NCI-H526 treated with DMSO at 0.1 percent for 48 hours (cell line): ENCODE data around the gene CALN1.

Source experiments
- DNase-seq: peaks from one replicate; lab custom pipeline; 2025; lab: John Stamatoyannopoulos, UW

Gene CALN1

DNA sequence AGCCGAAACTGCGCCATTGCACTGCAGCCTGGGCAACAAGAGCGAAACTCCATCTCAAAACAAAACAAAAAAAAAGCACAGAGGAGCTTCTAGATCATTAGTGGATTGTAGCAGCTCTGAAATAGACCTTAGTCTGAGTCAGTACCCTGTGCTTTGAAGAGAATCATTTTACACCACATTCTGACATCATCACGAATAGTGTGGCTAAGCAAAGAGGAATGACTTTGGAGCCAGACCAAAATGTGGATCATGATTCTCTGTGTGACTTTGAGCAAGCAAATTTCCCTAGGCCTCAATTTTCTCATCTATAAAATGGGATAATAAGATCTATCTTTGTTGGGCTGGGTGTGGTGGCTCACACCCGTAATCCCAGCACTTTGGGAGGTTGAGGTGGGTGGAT is 618.9 kb downstream of the CALN1 start:
- DNase-seq: no peak

DNA sequence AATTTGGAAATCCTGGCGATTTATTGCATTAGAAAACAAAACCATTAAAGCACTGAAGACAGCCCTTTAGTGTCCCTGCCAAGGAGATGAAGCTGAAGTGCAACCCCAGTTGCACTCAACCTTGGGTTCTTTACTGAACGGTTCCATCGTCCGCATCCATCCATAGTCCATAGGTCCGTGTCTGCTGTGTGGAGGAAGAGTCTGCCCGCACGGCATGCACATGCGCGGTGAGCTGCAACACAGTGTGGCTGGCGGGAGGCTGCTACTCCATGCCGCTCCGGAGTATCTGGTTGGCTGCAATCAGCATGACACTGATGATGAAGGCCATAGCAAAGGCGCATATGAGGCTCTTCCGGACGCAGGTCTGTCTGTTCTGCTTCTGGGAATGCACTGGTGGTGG is 624.6 kb downstream of the CALN1 start:
- DNase-seq: no peak

DNA sequence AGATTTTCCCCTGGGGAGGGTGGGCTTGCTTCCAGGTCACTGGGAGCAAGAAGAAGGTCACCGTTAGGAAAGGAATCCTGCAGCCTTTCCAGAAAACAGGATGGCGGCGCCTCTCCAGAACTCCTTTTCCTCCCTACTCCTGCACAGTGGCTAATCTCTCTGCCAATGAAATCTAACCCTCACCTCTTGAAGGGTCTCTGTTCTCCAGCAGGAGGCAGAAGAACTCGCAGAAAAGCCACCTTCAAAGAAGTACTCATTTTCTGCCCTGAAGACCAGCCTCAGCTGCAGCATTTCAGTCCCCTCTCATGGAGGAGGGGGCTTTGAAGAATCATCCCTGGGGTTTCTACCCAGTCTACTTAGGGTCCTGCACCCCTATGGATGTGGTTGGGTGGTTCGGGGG is 626.9 kb downstream of the CALN1 start:
- no peak for DNase-seq

DNA sequence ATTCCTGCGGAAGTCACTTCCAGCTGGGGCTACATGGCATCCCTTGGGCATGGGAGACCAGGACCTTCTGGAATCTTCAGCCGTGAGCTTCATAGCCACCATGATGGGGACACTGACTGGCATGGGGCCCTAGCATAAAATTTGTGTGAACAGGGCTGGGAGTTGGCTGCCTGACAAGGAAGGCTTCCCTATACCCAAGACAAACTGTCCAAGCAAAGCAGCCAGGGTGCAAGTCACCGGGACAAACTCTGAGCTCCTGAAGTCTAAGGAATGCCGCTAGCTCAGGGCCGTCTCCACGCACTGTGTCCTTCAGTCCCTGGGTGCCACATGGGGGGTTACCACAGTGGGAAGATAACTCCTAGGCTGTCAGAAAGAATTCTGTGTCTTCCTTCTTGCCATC is 627.4 kb downstream of the CALN1 start:
- DNase-seq: no peak

DNA sequence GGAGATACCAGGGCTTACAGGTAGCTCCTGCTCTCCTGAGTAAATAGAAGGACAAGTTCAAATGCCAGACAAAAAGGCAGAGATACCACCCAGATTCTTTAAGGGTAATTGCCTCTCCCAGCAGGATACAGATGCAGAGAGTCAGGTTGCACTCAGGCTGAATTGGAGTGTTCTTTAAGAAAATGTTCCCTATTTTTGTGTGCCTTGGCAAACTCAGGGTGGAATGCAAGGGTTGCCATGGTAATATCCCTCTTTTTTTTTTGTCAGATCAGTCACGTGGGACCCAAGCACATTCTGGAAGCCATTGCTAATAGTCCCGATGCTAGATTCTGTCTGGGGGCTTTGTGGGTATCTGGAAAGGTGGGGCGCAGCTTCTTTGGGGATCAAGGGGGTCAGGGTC is 628.0 kb downstream of the CALN1 start:
- DNase-seq: no peak

DNA sequence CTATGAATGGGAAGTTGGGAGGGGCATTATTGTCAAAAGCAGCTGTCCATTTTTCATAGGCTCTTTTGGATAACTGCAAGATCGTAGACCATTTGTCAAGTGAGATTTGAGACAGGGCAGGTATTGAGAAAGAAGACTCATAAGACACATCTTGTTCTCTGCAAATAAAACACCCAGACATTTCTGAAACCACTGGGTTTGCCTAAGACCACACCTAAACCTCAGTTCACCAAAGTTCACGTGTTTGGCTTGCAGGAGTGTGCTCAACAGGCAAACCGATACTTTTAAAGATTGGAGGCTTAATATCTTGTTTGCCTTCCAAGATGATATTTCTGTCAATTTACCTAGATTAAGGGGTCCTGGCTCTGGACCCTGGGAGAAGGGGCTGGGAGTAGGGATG is 628.4 kb downstream of the CALN1 start:
- DNase-seq: no peak

DNA sequence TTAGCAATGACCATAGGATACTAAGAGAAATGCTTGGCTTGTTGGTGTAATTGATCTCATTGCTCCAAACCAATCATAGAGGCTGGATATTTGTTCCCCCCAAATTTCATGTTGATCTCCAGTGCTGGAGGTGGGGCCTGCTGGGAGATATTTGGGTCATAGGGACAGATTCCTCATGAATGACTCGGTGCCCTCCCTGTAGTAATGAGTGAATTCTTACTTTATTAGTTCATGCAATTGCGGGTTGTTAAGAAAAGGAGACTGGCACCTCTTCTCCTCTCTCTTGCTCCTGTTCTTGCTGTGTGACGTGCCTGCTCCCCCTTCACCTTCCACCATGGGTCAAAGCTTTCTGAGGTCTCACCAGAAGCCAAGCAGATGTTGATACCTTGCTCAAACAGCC is 630.1 kb downstream of the CALN1 start:
- no peak for DNase-seq

DNA sequence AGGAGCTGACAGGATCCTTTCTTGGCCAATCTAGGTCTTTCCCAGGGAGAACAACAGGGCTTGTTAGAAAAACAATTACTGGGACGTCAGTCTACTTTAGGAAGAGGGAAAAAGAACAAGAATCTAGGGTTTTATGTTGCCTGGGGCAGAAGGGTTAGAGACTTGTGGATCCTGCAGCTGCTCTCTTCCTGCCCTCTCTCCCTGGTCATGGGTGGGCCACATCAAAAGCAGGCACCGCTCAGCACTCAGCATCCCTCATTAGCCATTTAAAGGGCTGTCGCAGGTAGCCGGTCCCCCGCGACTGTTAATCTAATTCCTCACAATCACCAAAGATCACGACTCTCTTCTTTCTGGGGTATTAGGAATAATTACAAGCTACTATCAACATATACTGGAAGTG is 631.9 kb downstream of the CALN1 start:
- DNase-seq: no peak

DNA sequence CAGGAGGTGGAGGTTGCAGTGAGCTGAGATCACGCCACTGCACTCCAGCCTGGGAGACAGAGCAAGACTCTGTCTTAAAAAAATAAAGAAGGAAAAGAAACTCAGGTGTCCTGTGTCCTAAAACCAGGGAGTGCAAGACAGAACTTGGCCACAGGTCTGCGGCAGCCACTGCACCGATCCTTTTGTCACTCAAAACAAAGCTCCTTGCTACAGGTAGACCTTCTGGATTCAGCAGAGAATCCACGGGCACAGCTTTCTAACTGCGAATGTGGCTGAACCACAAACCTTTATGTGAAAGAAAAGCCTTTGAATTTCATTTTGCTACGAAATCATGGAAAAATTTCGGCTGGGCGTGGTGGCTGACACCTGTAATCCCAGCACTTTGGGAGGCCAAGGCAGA is 634.9 kb downstream of the CALN1 start:
- no peak for DNase-seq

DNA sequence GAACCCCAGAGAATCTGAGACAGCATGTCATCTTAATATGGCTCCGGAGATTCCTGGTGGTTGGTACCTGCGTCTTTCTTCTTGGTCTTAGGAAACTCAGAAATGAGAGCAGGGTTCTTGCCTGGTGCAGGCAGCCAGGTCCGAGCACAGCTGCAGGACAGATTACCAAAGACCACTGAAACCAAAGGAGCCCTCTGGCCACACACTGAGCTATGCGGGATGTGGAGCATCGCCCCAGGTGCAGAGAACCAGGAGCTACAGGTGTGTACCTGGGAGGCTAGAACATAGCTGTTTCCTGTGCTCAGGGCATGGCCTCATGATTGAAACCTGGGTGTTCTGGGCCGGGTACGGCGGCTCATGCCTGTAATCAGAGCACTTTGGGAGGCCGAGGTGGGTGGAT is 635.4 kb downstream of the CALN1 start:
- DNase-seq: no peak

DNA sequence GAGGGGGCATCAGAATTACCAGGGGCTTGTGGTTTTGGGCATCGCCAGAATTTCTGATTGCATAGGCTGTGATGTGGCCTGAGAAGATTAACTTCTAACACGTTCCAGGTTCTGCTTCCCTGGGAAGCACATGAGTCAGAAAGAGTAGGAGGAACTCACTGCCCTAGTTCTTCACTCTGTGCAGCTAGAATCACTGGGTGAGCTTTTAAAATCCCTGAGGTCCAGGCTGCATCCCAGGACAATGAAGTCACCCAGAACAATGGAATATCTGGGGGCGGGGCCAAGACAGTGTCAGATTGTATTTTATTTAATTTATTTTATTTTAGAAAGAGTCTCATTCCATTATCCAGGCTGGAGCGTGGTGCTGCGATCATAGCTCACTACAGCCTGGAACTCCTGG is 636.5 kb downstream of the CALN1 start:
- no peak for DNase-seq

DNA sequence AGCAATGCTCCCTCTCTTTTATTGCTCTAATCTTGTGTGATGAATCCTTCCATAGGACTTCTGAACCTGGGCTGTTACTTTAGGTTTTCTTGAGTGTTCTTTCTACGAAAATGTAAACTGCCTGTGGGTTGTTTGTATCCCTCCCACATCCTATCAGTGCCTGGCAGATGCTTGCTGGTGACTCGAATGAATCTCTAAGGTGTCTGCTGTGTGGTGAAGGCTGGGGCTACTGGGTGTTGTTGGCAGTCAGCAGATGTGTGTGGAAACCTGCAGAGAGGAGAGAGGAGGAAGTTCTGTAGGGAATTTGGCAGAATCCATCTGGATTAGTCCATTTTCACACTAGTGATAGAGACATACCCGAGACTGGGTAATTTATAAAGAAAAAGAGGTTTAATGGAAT is 639.4 kb downstream of the CALN1 start:
- no peak for DNase-seq

DNA sequence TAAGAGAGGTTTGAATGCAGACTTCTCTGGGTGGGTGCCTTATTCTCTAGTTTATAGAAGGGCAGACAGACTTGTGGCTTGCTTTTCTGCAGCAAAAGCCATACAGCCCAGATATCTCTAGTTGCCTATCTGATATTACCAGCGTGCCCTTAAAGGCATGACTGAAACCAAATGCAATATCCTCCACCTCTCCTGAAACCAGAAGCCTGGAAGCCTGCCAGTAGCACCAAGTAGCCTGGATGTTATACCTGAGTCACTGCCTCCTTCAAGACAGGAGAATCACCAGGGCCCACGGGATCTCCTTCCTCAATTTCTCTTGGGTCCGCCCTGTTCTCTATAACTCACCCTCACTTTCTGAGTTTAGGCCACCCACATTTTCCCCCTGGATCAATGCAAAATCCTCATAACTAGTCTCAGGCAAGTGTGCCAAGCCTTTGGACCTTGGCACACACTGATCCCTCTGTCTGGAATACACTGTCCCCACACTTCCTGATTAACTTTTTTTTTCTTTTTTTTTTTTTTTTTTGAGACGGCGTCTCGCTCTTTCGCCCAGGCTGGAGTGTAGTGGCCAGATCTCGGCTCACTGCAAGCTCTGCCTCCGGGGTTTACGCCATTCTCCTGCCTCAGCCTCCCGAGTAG is 641.8 kb downstream of the CALN1 start:
- no peak for DNase-seq

DNA sequence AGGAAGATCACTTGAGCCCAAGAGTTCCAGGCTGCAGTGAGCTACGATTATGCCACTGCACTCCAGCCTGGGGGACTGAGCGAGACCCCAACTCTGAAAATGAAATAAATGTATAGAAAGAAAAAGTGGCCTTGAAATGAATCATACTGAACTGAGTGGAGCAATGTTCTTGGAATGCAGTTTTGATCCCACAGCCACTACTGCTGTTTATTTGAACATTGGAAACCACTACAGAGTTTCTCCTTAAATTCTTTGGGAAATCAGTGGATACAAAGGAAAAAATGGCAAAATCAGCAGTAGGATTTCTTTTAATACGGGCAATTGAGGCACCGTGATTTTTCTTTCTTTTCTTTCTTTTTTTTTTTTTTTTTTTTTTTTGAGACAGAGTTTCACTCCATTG is 642.8 kb downstream of the CALN1 start:
- DNase-seq: no peak

DNA sequence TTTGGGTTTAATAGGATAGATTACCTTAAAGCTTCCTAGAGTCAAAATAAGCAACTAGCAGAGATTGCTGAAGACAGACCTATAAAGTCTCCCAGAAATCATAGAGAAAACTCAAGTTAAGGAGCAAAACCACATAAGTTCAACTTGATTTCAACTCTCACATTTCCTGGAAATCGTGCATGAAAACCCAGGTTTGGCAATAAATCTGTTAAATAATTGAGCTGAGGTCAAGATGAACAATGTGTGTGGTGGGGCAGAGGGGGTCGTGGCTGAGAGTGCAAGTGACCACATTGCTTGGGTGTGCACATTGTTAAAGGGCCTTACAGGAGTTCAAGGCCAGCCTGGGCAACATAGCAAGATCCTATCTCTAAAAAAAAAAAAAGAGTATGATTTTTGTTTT is 643.7 kb downstream of the CALN1 start:
- no peak for DNase-seq

DNA sequence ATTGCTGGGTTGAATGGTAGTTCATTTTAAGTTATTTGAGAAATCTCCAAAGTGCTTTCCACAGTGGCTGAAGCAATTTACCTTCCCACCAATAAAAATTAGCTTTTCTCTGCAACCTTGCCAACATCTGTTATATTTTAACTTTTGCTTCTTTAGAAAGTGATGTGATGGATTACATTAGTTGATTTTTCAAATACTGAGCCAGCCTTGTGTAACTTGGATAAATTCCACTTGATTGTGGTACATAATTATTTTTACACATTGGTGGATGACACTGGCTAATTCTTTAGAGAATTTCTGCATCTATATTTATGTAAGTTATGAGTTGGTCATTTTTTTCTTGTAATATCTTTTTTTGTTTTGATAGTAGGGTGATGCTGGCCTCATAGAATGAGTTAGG is 646.1 kb downstream of the CALN1 start:
- no peak for DNase-seq

DNA sequence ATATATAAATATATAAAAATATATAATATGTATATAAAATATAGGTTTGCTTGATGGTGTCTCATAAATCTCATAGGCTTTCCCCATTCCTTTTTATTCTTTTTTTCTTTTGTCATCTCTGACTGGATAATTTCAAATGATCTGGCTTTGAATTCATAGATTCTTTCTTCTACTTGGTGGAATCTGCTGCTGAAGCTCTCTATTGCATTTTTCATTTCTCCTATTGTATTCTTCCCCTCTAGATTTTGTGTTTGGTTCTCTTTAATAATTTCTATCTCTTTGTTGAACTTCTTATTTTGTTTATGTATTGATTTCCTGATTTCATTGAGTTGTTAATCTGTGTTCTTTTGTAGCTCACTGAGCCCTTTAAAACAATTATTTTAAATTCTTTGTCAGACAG is 650.8 kb downstream of the CALN1 start:
- DNase-seq: no peak

DNA sequence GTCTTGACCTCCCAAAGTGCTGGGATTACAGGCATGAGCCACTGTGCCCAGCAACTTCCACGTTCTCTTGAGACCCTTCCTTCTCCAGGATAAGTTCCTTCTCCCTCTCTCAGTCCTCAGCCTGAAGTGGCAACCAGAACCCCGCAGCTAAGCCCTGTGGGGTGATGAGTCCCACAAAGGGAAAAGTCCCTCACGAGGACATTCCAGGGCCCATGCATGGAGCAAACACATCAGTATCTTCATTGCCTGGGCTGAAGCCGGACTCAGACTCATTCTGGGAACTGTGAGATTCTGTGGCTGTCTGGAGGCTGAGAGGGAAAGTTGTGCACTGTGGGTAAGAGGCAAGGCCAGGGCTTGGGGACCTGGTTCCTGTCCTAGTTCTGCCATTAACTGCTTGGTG is 657.3 kb downstream of the CALN1 start:
- DNase-seq: no peak

DNA sequence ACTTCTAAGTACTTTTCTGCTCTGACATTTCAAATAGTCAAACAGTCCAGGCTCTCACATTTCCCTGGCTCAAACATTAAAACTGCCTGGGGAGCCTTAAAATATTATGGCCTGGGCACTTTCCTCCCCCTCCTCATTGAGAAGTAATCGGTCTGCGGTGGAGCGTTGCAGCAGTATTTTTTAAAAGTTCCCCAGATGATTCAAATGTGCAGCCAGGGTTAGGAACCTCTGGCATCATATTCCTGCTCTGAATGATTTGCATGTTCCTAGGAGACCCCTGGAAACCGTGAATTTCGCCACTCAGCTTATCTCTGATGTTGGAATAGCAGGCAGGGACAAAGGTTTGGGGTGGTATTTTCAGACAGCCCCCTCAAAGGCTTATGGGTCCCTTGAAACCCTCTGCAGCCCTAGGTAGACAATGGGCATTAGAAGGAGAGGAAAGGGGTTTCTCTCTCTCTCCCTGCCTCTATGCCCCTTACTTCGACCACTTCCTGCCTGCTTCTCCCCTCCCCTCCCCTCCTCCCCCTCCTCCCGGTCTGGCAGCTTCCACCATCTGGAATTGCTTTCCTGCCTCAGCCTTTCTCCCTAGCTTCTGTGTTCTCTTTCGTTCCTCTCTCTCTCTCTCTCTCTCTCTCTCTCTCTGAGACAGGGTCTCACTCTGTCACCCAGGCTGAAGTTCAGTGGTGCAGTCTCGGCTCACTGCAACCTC is 658.0 kb downstream of the CALN1 start:
- DNase-seq: no peak

DNA sequence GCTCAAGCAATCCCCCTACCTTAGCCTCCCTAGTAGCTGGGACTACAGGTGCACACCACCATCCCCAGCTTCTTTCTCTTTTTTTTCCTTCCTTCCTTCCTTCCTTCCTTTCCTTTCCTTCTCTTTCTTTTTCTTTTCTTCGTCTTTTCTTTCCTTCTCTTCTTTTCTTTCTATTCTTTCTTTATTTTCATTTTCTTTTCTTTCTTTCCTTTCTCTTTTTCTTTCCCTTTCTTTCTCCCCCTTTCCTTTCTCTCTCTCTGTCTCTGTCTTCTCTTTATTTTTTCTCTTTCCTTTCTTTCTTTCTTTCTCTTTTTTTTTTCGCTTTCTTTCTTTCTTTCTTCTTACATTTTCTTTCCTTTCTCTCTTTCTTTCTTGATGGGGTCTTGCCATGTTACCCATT is 658.9 kb downstream of the CALN1 start:
- DNase-seq: no peak

DNA sequence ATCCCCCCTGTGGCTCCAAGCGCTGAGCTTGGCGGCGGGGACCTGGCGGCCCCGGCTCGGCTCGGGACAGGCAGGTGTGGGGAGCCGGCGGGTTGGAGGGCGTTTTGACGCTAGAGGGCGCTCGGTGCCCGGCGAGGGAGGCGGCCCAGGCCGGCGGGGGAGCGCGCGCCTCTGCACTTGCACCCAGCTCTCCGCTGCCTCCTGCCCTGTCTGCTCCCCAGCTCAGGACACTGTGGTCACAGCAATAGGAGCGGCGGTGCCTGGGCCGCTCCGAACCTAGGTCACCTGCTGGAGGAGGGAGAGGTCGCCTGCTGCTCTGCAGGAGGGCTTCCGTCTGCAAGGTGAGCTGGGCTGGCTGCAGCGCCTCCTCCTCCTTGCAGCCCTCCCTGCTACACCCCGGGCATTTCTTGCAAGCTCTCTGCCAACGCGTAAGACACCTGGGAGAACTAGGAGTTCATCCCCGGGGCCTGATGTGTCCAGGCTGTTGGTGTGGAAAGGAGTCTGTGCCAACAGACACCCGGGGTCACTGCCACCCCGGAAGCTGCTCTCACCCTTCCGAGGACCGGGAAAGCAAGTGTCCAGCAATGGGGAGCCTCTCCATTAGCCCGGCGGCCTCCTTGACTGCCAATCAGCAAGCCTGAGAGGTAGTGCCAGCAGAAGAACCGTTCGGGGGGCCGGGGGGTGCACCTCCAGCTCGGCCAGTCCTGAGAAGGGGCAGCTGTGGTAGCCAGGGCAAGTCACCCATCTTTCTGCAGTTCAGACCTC is 659.8 kb downstream of the CALN1 start:
- DNase-seq: peak; percentile 2

DNA sequence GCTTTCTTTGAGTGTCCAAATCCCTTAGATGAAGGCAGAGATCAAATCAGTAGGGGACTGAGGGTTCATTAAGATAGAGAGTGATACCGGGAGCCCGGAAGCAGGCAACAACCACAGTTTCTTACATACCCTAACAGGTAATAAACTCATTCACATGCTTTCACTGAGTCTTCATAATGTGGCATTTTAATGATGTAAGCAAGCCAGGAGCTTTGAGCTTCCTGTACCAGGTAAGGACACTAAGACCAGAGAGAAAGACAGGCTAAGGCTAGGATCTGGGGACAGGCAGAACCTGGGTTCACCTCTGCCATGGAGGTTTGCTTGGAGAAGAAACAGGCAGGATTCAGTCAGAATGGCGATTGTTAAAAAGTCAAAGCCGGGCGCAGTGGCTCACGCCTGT is 661.8 kb downstream of the CALN1 start:
- DNase-seq: no peak

DNA sequence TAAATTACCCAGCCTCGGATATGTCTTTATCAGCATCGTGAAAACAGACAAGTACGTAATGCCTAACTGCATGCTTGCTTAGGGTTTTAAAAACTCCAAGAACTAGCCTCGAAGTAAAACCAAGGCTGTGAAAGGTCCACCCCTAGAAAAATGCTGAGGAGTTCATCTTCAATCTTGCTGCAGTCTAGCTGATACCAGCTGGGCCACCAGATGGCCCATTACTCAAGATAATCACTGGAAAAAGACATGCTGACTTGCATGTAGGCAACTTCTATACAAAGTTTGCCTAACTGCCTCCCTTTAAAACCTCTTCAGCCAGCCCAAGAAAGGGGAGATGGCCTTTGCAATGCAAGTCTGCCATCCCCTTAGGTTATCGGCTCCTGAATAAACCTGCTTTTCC is 666.1 kb downstream of the CALN1 start:
- no peak for DNase-seq

DNA sequence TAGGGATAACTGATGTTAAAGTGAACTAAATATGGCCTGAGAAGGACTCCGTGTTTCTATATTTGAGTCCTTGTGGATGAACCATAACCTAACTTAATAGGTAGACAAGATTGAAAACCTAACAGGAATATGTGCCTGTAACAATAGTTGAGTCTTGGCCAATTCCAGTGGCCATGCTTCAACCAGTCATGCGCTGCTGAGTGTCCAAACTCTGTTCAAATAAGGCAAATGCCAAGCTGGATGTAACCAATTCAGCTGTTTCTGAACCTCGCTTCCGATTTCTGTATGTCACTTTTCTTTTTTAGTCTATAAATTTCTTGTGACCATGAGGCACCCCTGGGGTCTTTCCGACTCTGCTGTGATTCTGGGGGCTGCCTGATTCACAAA is 672.0 kb downstream of the CALN1 start:
- no peak for DNase-seq
